ENCODE data around the gene PCDHGA1. TPM values are rescaled to one million over a fixed set of nuclear protein-coding genes. Genes with fewer than 3 reads are reported as not detected.

PCDHGA1 gene
- polyA plus RNA-seq, 1 experiment: 1.8 TPM

DNA sequence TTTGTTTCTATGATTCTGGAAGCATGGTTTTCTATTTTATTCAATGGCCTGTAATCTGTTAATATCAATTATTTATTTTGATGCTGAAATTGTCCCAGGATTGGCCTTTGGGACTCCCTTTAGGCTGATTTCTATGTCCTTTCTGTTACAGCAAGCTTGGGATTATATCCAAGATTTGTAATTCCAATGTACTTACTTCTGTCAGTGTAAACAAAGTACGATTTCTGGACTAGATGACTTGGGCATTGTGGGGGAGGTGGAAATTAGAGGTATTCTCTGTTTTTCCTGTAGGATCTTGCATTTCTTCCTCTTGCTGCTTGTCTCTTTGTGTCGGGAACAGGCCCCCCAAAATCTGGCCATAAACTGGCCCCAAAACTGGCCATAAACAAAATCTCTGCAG is 103.7 kb downstream of the PCDHGA1 start:
- ChIA-PET CTCF (interaction anchor here (0.6 to 1.1 kb wide), 2 partner anchors 83 to 127 kb away, joined by 3 read pairs; no protein-coding TSS in a partner anchor), POLR2A (no interaction called here)
- no peak overlapping the region for H3K4me3 ChIP-seq (ENCODE audit: low read depth, low read length)
- no peaks in the 10 kb centered on the region for H3K36me3 ChIP-seq (ENCODE audit: control insufficient read depth, insufficient read depth, low read length)
- DNase-seq (ENCODE audit: low read depth): no peak
- H3K27me3 ChIP-seq (ENCODE audit: control insufficient read depth, insufficient read depth, low read length): no peaks in the 10 kb centered on the region
- TF ChIP-seq, protein P1, sequence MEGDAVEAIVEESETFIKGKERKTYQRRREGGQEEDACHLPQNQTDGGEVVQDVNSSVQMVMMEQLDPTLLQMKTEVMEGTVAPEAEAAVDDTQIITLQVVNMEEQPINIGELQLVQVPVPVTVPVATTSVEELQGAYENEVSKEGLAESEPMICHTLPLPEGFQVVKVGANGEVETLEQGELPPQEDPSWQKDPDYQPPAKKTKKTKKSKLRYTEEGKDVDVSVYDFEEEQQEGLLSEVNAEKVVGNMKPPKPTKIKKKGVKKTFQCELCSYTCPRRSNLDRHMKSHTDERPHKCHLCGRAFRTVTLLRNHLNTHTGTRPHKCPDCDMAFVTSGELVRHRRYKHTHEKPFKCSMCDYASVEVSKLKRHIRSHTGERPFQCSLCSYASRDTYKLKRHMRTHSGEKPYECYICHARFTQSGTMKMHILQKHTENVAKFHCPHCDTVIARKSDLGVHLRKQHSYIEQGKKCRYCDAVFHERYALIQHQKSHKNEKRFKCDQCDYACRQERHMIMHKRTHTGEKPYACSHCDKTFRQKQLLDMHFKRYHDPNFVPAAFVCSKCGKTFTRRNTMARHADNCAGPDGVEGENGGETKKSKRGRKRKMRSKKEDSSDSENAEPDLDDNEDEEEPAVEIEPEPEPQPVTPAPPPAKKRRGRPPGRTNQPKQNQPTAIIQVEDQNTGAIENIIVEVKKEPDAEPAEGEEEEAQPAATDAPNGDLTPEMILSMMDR (IDR thresholded peaks at IDR 0.05; ENCODE audit: insufficient read depth, low read depth, low read length): no peak

DNA sequence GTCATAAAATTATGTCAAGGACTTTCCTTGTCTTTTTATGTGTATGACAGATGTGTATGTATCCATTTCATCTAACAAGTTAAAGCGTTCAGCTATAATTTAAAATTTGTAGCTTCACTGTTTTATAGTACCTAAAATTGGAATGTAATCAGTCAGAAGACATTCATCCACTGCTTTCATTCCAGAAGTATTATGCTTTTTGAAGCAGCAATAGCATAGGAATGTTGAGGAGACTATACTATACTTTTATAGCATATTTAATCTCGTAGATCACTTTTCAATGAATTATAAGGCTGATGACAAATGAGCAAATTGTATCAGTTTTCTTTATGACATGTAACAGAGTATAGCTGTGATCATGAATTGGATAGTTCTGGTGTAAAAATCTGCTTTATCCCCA is 106.9 kb downstream of the PCDHGA1 start:
- ChIA-PET CTCF (interaction anchor here (0.6 to 1.9 kb wide), 6 partner anchors 20 to 126 kb away, joined by 3 to 9 read pairs (median 4); partner anchors contain the start of gene PCDHGB7), POLR2A (no interaction called here)
- no peaks in the 10 kb centered on the region for H3K27me3 ChIP-seq (ENCODE audit: control insufficient read depth, insufficient read depth, low read length)
- H3K36me3 ChIP-seq (ENCODE audit: control insufficient read depth, insufficient read depth, low read length): peaks cover 3% of the 10 kb centered on the region; the same call in 1 of the 2 replicates
- TF ChIP-seq, protein P1 (IDR thresholded peaks at IDR 0.05; ENCODE audit: insufficient read depth, low read depth, low read length): no peak
- no peak for DNase-seq (ENCODE audit: low read depth)
- no peak overlapping the region for H3K4me3 ChIP-seq (ENCODE audit: low read depth, low read length)

DNA sequence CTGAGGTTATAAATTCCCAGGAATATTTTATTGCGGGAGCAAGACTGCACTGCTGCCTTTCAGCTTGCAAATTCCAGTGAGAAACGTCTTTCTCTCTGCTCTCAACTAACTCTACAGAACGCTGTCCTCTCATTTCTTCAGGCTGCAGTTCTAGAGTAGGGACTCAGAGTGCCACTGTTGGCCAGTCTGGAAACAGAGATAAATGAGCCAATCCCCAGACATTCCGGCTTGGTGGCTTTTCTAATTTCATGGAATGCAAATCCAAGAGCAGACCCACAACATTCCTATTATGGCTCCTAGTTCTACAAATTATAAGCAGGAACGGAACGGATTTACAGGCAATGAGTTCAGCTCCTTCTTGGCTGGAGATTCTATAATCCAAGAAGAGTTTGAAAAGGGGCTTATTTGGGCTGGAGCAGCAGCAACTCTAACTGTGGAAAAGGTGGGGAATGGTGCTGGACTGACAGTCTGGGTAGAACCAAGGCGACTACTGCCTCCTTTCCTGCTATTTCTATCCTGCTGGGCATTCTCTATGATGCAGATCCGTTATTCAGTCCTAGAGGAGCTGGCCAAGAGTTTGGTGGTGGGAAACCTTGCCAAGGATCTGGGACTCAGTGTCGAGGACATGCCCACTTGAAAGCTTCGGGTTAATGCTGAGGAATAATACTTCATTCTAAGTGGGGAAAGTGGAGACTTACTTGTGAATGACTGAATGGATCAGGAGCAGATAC is 109.3 kb downstream of the PCDHGA1 start:
- no peak for DNase-seq (ENCODE audit: low read depth)
- peaks cover 3% of the 10 kb centered on the region; the same call in 1 of the 2 replicates for H3K36me3 ChIP-seq (ENCODE audit: control insufficient read depth, insufficient read depth, low read length)
- POLR2A ChIA-PET: no interaction called here
- CTCF ChIA-PET: interaction anchor here (0.7 to 2.1 kb wide), 9 partner anchors 9 to 125 kb away, joined by 3 to 10 read pairs (median 4); partner anchors contain the start of genes PCDHGA12, PCDHGB7 and PCDHGC3
- H3K4me3 ChIP-seq (ENCODE audit: low read depth, low read length): no peak overlapping the region
- no peaks in the 10 kb centered on the region for H3K27me3 ChIP-seq (ENCODE audit: control insufficient read depth, insufficient read depth, low read length)
- TF ChIP-seq, protein P1 (IDR thresholded peaks at IDR 0.05; ENCODE audit: insufficient read depth, low read depth, low read length): no peak

DNA sequence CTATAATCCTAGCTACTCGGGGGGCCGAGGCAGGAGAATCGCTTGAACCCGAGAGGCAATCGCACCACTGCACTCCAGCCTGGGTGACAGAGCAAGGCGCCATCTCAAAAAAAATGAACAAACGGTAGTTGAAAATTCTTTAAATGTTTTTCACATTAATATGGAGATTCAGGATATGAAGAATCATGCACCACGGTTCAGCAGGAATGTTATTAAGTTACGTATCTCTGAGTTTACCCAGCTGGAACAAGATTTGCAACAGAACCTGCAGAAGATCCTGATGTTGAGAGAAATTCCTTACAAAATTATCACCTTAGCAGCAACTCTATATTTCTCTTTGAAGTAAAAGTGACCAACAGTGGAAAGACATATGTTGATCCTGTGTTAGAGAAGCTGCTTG is 110.0 kb downstream of the PCDHGA1 start:
- DNase-seq (ENCODE audit: low read depth): no peak
- CTCF ChIA-PET: interaction anchor here (0.7 to 2.1 kb wide), 7 partner anchors 10 to 124 kb away, joined by 3 to 10 read pairs (median 4); partner anchors contain the start of genes PCDHGA12 and PCDHGC3
- Histone ChIP-seq H3K4me3 (ENCODE audit: low read depth, low read length) (no peak overlapping the region), H3K27me3 (ENCODE audit: control insufficient read depth, insufficient read depth, low read length) (no peaks in the 10 kb centered on the region), H3K36me3 (ENCODE audit: control insufficient read depth, insufficient read depth, low read length) (peaks cover 3% of the 10 kb centered on the region; the same call in 1 of the 2 replicates)
- TF ChIP-seq, protein P1 (IDR thresholded peaks at IDR 0.05; ENCODE audit: insufficient read depth, low read depth, low read length): no peak
- POLR2A ChIA-PET: no interaction called here

DNA sequence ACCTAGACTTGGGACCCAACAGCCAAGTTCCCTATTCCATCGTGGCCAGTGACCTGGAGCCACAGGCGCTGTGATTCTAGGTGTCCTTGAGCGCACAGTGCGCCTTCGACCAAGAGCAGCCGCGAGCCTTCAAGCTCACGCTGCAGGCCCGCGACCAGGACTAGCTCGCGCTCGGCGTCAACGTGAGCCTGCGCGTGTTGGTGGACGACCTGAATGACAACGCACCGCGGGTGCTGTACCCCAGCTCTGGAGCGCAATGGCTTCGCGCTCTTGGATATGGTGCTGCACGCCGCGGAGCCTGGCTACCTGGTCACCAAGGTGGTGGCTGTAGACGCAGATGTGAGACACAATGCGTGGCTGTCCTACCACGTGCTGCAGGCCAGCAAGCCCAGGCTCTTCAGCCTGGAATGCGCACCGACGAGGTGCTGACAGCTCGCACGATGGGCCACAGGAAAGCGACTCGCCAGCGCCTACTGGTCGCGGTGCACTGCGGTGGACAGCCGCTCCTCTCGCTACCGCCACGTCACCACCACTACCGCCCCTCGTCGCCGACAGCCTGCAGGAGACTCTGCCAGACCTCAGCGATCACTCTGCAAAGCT is 111.4 kb downstream of the PCDHGA1 start:
- TF ChIP-seq, protein P1 (IDR thresholded peaks at IDR 0.05; ENCODE audit: insufficient read depth, low read depth, low read length): no peak
- ChIA-PET POLR2A (no interaction called here), CTCF (interaction anchor here (0.5 to 2.7 kb wide), 3 partner anchors 24 to 245 kb away, joined by 3 to 9 read pairs (median 3); partner anchors contain the start of gene PCDHGB7)
- Histone ChIP-seq H3K36me3 (ENCODE audit: control insufficient read depth, insufficient read depth, low read length) (peaks cover 3% of the 10 kb centered on the region; the same call in 1 of the 2 replicates), H3K4me3 (ENCODE audit: low read depth, low read length) (no peak overlapping the region), H3K27me3 (ENCODE audit: control insufficient read depth, insufficient read depth, low read length) (no peaks in the 10 kb centered on the region)
- no peak for DNase-seq (ENCODE audit: low read depth)
